NCI-H2227 treated with DMSO at 0.1 percent for 48 hours (cell line): ENCODE data around the gene IZUMO4.

Source experiments
- DNase-seq: peaks from one replicate; lab custom pipeline; 2025; lab: John Stamatoyannopoulos, UW

The IZUMO4 gene

DNA sequence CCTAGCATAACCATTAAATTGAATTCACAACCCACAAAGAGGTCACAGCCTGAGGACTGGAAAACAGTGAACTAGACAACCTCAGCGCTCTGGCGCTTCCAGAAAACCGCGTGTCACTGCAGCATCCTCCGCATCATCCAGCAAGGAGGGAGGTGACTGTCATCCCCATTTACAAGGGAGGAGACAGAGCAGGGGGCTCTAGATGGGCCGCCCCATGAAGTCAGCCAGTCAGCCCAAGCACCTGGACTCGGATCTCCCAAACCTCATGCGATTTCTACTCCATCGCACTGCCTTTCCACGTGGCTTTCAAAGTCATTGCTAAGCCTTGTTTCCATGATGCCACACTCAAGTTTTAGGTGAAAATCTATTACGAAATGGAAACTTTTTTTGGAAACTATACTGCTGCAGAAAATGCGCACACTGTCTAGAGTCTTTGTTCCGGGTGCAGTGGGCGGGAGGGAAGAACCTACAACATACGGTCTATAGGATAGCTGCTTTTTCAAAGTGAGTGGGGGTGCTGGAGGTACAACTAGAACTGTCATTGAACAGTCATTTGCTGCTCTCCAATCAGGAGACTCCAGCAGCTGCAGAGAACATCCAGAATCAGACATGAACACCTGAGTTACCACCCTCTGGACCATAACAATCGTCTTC, 51.9 kb downstream of the IZUMO4 start:
- DNase-seq, result no peak
